Aorta (tissue), 5 donors: ENCODE data around the gene SOS2. TPM values are rescaled to one million over a fixed set of nuclear protein-coding genes. Genes with fewer than 3 reads are reported as not detected.

Source experiments
- ATAC-seq: fragments of 200-7000 bp; cut with Tn5 transposase; one replicate; pipeline ENCODE4 v1.9.1; 2022; ENCODE audit warnings: moderate library complexity; ENCODE audit not compliant: low FRiP score
- DNase-seq, 2 donors: peaks; one replicate each; pipeline ENCODE4 v3.0.0-alpha.2; 2020
- H3K27ac ChIP-seq, 2 donors: one replicate each; pipeline ENCODE4 v1.5.1; 2013; ENCODE audit warnings: low read length in 2 of 2, mild to moderate bottlenecking in 2 of 2, moderate library complexity in 2 of 2, control low read depth in 1 of 2, inconsistent platforms in 1 of 2, low read depth in 1 of 2
- H3K27me3 ChIP-seq, 2 donors: one replicate each; pipeline ENCODE4 v1.6.1; 2013; ENCODE audit warnings: control low read depth in 1 of 2, low read length in 1 of 2, mild to moderate bottlenecking in 1 of 2, moderate library complexity in 1 of 2; ENCODE audit not compliant: insufficient read depth in 2 of 2, control insufficient read depth in 1 of 2
- H3K36me3 ChIP-seq, 2 donors: one replicate each; pipeline ENCODE4 v1.6.1; 2013; ENCODE audit warnings: control low read depth in 1 of 2, low read length in 1 of 2, mild to moderate bottlenecking in 1 of 2; ENCODE audit not compliant: insufficient read depth in 2 of 2, control insufficient read depth in 1 of 2
- H3K4me1 ChIP-seq, 2 donors: one replicate each; pipeline ENCODE4 v1.6.1; 2013; ENCODE audit warnings: low read length in 2 of 2, control low read depth in 1 of 2, mild to moderate bottlenecking in 1 of 2, moderate library complexity in 1 of 2; ENCODE audit not compliant: insufficient read depth in 2 of 2, control insufficient read depth in 1 of 2
- H3K4me3 ChIP-seq, 2 donors: one replicate each; pipeline ENCODE4 v1.5.1; 2013; ENCODE audit warnings: low read length in 2 of 2, control low read depth in 1 of 2, mild to moderate bottlenecking in 1 of 2
- H3K9me3 ChIP-seq: one replicate; pipeline ENCODE4 v1.6.1; 2013; ENCODE audit warnings: mild to moderate bottlenecking, low read length; ENCODE audit not compliant: control insufficient read depth
- WGBS, 2 donors: extraction: QIAGEN DNeasy Blood & Tissue Kit; methylation state at CpG; one replicate each; pipeline ENCODE4 v1.1.7; 2013; 5-methylcytosine and 5-hydroxymethylcytosine counted together
- intact Hi-C, 2 donors: fragments of 100-400 bp; cut with DNase I; formaldehyde crosslinking; loops; one replicate each; pipeline versions ENCODE4 v1.14.2 to v1.15.0; 2022
- polyA plus RNA-seq, 2 donors: library from polyadenylated mRNA; stranded (reverse); fragments of 200-250 nt; gene quantifications; one replicate each; pipeline ENCODE4 v1.2.3, GENCODE V29; 2013
- total RNA-seq, 2 donors: library from RNA; stranded (reverse); fragmentation: NEBNext Ultra II Directional; extraction: Animal tissue kit (Norgen Biotek cat#: 25700); gene quantifications; one replicate each; pipeline ENCODE4 v1.2.1, GENCODE V29; 2021
- donor health status: healthy with polysubstance abuse.
- donor health status: Bipolar disorder and iron deficiency.
- donor health status: DM: no; HTN: no; CAD: no.
- donor health status: DM: no; HTN: no; CAD: no.
- donor health status: DM: yes; HTN: yes; CAD: no.

The SOS2 gene
- total and polyA plus RNA-seq, 4 donors, result 11.7 to 41.7 (median 25.9) TPM

GRCh38 chr14:50067723-50068495, 163.5 kb downstream of the SOS2 start:
- intact Hi-C loops, result no loop called here
- H3K9me3 ChIP-seq, result no peaks in the 10 kb centered on the region
- no peaks in the 10 kb centered on the region for H3K36me3 ChIP-seq
- no peaks in the 10 kb centered on the region for H3K27me3 ChIP-seq
- no peaks in the 10 kb centered on the region for H3K4me1 ChIP-seq
- no peak overlapping the region for H3K27ac ChIP-seq
- ATAC-seq (no peak), DNase-seq (no peak)
- 79% methylated on average over 8 of the region's 8 CpGs for WGBS, 2 donors
- no peak overlapping the region for H3K4me3 ChIP-seq

Other genes with a start within 250 kb of the SOS2 start
- gene VCPKMT, start 115.0 kb downstream of the SOS2 start, total RNA-seq, result 1 to 10 TPM; 8.5 to 9.1 TPM
- gene VCPKMT, start 115.0 kb downstream of the SOS2 start, polyA plus RNA-seq, result 10 to 100 TPM in 1 of 2 donors, 1 to 10 TPM in 1; 4.5 to 11.6 TPM
- 1 to 10 TPM; 2.1 to 2.7 TPM for gene L2HGDH, start 80.7 kb upstream of the SOS2 start, total RNA-seq
- 1 to 10 TPM; 1.9 to 2.5 TPM for gene L2HGDH, start 80.7 kb upstream of the SOS2 start, polyA plus RNA-seq
- 10 to 100 TPM; 13.1 to 15.8 TPM for gene DMAC2L, start 80.7 kb upstream of the SOS2 start, total RNA-seq
- 10 to 100 TPM in 1 of 2 donors, 1 to 10 TPM in 1; 6.8 to 11.4 TPM for gene DMAC2L, start 80.7 kb upstream of the SOS2 start, polyA plus RNA-seq
- 1 to 10 TPM; 8.8 to 9.7 TPM for gene CDKL1, start 165.3 kb upstream of the SOS2 start, total RNA-seq
- gene CDKL1, start 165.3 kb upstream of the SOS2 start, polyA plus RNA-seq, result 1 to 10 TPM; 1.6 to 2.0 TPM